ENCODE data around the gene WASHC2A. TPM values are rescaled to one million over a fixed set of nuclear protein-coding genes. Genes with fewer than 3 reads are reported as not detected.
A peak's percentile ranks its signal among the peaks of the same experiment; 100 is the strongest.
"Not testable (repeated sequence)": the region's sequence is repeated elsewhere in the genome, so short reads cannot be mapped to it uniquely, and the experiment has no call there.

The WASHC2A gene
- total RNA-seq, 1 donor from 2014 or later, result 31.2 TPM

GRCh38 chr10:50143512-50144174, 75.9 kb downstream of the WASHC2A start:
- DNase-seq (ENCODE audit: low read depth in 2 of 2), result peak; percentile 32 to 77

DNA sequence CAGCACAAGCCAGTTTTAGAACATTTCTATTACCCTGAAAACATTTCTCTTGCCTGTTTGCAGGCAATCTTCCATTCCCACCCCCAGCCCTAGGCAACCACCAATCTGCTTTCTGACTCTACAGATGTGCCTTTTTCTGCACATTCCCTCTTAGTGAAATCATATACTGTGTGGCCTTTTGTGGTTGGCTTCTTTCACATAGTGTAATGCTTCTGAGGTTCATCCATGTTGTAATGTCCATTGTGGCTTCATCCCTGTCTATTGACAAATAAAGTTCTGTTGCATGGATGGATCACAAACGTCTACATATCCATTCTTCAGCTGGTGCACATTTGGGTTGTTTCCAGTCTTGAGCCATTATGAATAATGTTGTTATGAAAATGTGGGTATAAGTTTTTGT, 77.8 kb downstream of the WASHC2A start:
- not testable (repeated sequence) for DNase-seq (ENCODE audit: low read depth in 2 of 2)

DNA sequence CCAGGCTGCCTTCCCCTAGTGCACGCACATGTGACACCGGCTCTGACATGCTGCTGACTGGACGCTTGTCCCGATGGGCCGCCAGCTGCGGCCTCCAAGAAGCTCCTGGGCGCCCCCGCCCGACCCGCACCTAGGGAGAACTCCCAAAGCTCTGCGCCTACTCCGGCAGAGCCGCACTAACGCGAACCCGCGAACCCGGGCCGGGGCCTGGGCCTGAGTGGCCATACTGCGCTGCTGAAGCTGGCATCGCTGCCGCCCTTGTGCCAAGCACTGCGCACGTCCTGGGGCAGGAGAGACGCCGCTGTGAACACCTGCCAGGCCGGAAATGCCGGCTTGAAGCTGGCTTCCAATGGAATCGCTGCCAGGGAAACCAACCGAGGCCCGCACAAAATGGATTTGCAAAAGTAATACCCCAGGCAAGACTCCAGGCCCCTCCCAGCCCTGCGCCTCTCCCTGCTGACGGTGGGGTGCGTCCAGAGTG, 85.1 kb downstream of the WASHC2A start:
- DNase-seq (ENCODE audit: low read depth in 2 of 2), result peak in 1 of 2 donors; percentile 7

GRCh38 chr10:50157868-50158267, 90.1 kb downstream of the WASHC2A start:
- not testable (repeated sequence) for DNase-seq (ENCODE audit: low read depth in 2 of 2)

DNA sequence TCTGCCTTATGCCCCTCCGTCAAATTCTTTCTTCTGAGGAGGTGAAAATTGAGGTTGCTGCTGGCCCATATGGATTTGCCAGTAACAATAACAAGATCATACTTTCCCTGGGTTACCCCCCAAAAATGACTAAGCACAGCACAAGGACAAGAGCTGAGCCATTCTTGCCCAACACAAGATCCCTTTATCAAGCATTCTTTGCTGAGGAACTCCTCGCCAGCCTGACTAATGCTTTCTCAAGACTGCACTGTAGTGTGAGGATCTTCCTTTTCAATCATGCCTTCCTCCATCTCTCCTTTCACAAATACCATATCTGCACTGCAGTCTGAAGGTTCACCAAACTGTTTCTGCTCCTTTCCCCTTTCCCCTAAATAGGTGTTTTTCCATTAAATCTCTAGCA, 92.1 kb downstream of the WASHC2A start:
- not testable (repeated sequence) for DNase-seq (ENCODE audit: low read depth in 2 of 2)

GRCh38 chr10:50165038-50165437, 97.3 kb downstream of the WASHC2A start:
- not testable (repeated sequence) for DNase-seq (ENCODE audit: low read depth in 2 of 2)

- DNase-seq (ENCODE audit: low read depth in 2 of 2), result not testable (repeated sequence)
Observed at GRCh38 chr10:50167833-50168232, 100.1 kb downstream of the WASHC2A start.

DNA sequence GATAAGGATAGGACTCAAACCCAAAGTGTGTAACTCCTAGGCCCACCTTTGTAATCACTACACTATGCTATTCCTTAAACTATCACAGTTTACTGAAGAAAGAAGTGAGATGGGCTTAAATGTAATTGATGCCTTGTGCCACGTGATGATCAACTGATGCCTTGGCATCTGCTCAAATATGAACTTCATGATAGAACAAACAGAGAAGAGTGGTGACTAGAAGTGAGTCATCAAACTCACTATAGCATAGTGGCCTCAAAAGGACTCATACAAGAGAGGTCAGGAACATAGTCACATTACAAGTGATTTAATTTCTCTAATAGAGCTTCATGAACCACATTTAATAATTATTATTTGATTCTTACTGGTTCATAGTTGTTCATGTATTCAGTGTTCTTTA, 101.8 kb downstream of the WASHC2A start:
- DNase-seq (ENCODE audit: low read depth in 2 of 2), result peak; percentile 9 to 48

DNA sequence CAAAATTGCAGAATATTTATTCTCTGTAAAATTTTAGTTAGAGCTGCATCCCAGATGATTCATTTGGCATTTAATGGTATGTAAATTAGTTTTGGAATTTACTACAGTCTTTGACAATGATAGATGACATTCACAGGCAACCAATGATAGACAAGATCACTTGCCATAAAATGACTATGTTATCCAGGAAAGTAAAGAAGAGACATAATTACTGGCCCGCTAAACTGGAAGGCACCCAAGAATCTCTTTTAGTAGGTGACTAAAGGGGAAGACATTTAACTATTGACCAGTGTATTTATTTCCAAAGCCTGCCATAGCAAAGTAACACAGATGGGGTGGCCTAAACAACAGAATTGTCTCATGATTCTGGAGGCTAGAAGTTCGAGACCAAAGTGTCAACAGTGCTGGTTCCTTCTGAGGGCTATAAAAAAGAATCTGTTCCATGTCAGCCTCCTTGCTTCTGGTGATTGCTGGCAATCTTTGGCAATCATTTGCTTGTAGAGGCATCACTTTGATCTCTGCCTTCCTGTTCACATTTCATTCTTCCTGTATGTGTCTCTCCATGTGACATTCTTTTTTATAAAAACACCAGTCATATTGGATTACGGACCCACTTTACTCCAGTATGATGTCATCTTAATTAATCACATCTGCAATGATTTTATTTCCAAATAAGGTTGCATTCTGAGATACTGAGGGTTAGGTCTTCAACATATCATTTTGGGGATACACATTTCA, 107.2 kb downstream of the WASHC2A start:
- peak; percentile 5 to 12 for DNase-seq (ENCODE audit: low read depth in 2 of 2)

Other genes with a start within 250 kb of the WASHC2A start
- gene PARG, start 125.9 kb upstream of the WASHC2A start, total RNA-seq, result 17.0 and 20.6 TPM in 2 replicates
- 8.3 and 11.7 TPM in 2 replicates for gene TIMM23B, start 125.9 kb upstream of the WASHC2A start, total RNA-seq
- 0.65 and 2.2 TPM in 2 replicates for gene AGAP6, start 79.5 kb upstream of the WASHC2A start, total RNA-seq
- 0.22 and 0.79 TPM in 2 replicates for gene ASAH2, start 183.6 kb downstream of the WASHC2A start, total RNA-seq

Data from lung microvascular endothelial cell (primary cell).